Bladder microvascular endothelial cell (primary cell): ENCODE data around the gene ITIH6. TPM values are rescaled to one million over a fixed set of nuclear protein-coding genes. Genes with fewer than 3 reads are reported as not detected.

Experiments used
- total RNA-seq: library from RNA; depleted of rRNA; stranded (reverse); fragments of >200 nt; gene quantifications from 2 replicates; pipeline ENCODE4 v1.2.3, GENCODE V29; 2014

ITIH6 gene
- total RNA-seq = not detected in 2 replicates

DNA sequence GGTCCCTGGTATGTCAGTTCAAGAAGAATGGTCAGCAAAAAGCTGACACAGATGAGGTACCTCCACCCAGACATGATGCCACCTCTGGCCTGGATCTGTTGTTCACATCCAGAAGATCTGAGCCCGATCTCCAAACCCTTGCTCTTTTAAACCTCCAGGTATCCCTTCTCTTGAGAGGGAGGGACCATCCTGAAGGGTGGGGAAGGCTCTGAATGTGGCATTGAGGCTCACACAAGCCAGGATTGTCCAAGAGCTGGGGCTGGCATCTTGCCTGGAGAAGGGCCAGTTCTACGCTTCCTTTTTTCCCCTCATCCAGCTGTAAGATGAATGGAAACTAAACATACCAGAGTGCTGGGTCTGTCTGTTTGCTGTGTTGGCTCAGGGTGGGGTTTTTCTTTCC, at the start of gene ITIH6:
TSS of gene ITIH6 (minus strand) at position 119 of the 400 bp plus-strand sequence. CDS start at position 74, 45 bp downstream.

GRCh38 chrX:54807524-54808108, 9.6 kb upstream of the ITIH6 start, which contains the start of gene MAGED2:
Gene MAGED2 (plus strand): TSS chrX:54807745. CDS start chrX:54809332, 1,587 bp downstream.

Other genes starting within 250 kb of the ITIH6 start
- 158 and 234 TPM in 2 replicates for gene MAGED2, start 9.5 kb upstream of the ITIH6 start, total RNA-seq
- 0.65 and 4.7 TPM in 2 replicates for gene TRO, start 122.6 kb upstream of the ITIH6 start, total RNA-seq
- gene PFKFB1, start 195.9 kb upstream of the ITIH6 start, total RNA-seq = 0.06 TPM in 1 of 2 replicates, not detected in the other
- gene APEX2, start 202.1 kb upstream of the ITIH6 start, total RNA-seq = 5.5 and 7.4 TPM in 2 replicates
- not detected in 2 replicates for gene ALAS2, start 232.7 kb upstream of the ITIH6 start, total RNA-seq